ENCODE data around the gene CDK12.

GRCh38 chr17:39443326-39443725 is 18.0 kb upstream of the CDK12 start:
- TF ChIP-seq CTCF (conservative IDR thresholded peaks at IDR 0.05; ENCODE audit: low read length) (no peak), EZH2phosphoT487 (IDR thresholded peaks at IDR 0.05; ENCODE audit: borderline replicate concordance) (no peak)
